ENCODE data around the gene GATB.

Gene GATB

DNA sequence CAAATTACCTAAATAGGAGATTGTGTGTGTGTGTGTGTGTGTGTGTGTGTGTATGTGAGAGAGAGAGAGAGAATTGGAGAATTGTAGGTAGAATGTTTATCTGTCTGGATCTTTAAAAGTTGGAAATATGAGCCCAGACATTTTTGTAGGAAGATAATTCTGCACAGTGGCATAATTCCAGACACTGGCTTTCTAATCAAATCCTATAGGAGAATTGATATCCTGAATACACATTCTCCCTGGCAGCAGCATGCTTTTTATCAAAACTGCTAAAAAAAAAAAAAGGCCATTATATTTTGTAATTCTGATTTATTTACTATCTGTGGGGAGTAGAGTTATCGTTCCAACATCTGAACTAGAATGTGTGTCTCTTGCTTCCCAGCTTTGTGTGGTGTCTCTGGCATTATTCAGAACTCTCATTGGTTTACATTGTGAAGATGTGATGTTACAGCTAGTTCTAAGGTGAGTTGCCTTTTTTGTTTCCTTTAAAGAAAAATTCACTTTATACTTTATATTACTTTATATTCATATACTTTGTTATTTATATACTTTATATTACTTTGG, 122.4 kb downstream of the GATB start:
- no peaks in the 10 kb centered on the region for H3K4me1 ChIP-seq (ENCODE audit: control insufficient read depth, insufficient read depth, low read length)
- TF ChIP-seq ZBTB48 (tag by site-specific recombination; IDR thresholded peaks at IDR 0.05) (no peak), FEZF1 (tag by site-specific recombination; IDR thresholded peaks at IDR 0.05) (no peak), ZNF664 (tag by site-specific recombination; IDR thresholded peaks at IDR 0.05) (no peak), ZNF596 (tag by site-specific recombination; IDR thresholded peaks at IDR 0.05) (no peak), ZNF548 (tag by site-specific recombination; IDR thresholded peaks at IDR 0.05) (no peak), ZNF701 (tag by site-specific recombination; IDR thresholded peaks at IDR 0.05) (no peak), ZNF391 (tag by site-specific recombination; IDR thresholded peaks at IDR 0.05; ENCODE audit: borderline replicate concordance, low read depth) (no peak), OSR2 (tag by site-specific recombination; IDR thresholded peaks at IDR 0.05) (no peak), ZNF626 (tag by site-specific recombination; IDR thresholded peaks at IDR 0.05) (no peak)
- TF ChIP-seq, protein P1, sequence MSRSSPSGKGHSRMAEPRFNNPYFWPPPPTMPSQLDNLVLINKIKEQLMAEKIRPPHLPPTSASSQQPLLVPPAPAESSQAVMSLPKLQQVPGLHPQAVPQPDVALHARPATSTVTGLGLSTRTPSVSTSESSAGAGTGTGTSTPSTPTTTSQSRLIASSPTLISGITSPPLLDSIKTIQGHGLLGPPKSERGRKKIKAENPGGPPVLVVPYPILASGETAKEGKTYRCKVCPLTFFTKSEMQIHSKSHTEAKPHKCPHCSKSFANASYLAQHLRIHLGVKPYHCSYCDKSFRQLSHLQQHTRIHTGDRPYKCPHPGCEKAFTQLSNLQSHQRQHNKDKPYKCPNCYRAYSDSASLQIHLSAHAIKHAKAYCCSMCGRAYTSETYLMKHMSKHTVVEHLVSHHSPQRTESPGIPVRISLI (tag by site-specific recombination; IDR thresholded peaks at IDR 0.05): no peak
- TF ChIP-seq, protein P2, sequence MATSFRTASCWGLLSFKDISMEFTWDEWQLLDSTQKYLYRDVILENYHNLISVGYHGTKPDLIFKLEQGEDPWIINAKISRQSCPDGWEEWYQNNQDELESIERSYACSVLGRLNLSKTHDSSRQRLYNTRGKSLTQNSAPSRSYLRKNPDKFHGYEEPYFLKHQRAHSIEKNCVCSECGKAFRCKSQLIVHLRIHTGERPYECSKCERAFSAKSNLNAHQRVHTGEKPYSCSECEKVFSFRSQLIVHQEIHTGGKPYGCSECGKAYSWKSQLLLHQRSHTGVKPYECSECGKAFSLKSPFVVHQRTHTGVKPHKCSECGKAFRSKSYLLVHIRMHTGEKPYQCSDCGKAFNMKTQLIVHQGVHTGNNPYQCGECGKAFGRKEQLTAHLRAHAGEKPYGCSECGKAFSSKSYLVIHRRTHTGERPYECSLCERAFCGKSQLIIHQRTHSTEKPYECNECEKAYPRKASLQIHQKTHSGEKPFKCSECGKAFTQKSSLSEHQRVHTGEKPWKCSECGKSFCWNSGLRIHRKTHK (tag by site-specific recombination; IDR thresholded peaks at IDR 0.05): no peak
- TF ChIP-seq, protein P3, sequence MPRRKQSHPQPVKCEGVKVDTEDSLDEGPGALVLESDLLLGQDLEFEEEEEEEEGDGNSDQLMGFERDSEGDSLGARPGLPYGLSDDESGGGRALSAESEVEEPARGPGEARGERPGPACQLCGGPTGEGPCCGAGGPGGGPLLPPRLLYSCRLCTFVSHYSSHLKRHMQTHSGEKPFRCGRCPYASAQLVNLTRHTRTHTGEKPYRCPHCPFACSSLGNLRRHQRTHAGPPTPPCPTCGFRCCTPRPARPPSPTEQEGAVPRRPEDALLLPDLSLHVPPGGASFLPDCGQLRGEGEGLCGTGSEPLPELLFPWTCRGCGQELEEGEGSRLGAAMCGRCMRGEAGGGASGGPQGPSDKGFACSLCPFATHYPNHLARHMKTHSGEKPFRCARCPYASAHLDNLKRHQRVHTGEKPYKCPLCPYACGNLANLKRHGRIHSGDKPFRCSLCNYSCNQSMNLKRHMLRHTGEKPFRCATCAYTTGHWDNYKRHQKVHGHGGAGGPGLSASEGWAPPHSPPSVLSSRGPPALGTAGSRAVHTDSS (tag by site-specific recombination; IDR thresholded peaks at IDR 0.05): no peak
- no peak overlapping the region for H3K27ac ChIP-seq (ENCODE audit: extremely low read depth, low read depth, low read length)
- POLR2A ChIA-PET: no interaction called here
- no peaks in the 10 kb centered on the region for H3K9me3 ChIP-seq (ENCODE audit: control insufficient read depth, insufficient read depth, low read depth, low read length)
- H3K36me3 ChIP-seq (ENCODE audit: control insufficient read depth in 2 of 2, insufficient read depth in 1 of 2, low read length in 2 of 2): no peaks in the 10 kb centered on the region
- CTCF ChIA-PET: interaction anchor here (0.6 to 1.0 kb wide), 5 partner anchors 108 to 658 kb away, joined by 3 to 4 read pairs (median 3); no protein-coding TSS in a partner anchor
- H3K4me3 ChIP-seq (ENCODE audit: low read depth, low read length): no peak overlapping the region

DNA sequence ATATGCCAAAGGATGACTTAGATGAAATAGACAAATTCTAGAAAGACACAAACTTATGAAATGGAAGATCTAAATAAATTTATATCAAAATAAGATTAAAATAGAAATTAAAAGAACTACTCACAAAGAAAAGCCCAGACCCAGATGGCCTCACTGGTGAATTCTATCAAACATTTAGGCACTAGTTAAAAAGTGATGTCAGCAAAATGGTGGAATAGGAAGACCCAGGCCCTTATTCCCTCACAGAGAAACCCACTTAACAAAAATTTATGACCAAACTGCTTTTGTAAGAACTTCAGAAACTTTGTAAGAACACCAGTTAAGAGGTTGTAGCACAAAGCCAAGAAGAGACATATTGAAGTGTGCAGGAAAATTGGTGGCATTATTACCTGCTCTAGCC, 129.5 kb downstream of the GATB start:
- CTCF ChIA-PET: interaction anchor here (1.2 kb wide), 1 partner anchor 13 kb away, joined by 4 read pairs; no protein-coding TSS in a partner anchor
- TF ChIP-seq, protein P4, sequence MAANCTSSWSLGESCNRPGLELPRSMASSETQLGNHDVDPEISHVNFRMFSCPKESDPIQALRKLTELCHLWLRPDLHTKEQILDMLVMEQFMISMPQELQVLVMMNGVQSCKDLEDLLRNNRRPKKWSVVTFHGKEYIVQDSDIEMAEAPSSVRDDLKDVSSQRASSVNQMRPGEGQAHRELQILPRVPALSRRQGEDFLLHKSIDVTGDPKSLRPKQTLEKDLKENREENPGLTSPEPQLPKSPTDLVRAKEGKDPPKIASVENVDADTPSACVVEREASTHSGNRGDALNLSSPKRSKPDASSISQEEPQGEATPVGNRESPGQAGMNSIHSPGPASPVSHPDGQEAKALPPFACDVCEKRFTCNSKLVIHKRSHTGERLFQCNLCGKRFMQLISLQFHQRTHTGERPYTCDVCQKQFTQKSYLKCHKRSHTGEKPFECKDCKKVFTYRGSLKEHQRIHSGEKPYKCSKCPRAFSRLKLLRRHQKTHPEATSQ (tag by site-specific recombination; IDR thresholded peaks at IDR 0.05): no peak
- TF ChIP-seq, protein P5, sequence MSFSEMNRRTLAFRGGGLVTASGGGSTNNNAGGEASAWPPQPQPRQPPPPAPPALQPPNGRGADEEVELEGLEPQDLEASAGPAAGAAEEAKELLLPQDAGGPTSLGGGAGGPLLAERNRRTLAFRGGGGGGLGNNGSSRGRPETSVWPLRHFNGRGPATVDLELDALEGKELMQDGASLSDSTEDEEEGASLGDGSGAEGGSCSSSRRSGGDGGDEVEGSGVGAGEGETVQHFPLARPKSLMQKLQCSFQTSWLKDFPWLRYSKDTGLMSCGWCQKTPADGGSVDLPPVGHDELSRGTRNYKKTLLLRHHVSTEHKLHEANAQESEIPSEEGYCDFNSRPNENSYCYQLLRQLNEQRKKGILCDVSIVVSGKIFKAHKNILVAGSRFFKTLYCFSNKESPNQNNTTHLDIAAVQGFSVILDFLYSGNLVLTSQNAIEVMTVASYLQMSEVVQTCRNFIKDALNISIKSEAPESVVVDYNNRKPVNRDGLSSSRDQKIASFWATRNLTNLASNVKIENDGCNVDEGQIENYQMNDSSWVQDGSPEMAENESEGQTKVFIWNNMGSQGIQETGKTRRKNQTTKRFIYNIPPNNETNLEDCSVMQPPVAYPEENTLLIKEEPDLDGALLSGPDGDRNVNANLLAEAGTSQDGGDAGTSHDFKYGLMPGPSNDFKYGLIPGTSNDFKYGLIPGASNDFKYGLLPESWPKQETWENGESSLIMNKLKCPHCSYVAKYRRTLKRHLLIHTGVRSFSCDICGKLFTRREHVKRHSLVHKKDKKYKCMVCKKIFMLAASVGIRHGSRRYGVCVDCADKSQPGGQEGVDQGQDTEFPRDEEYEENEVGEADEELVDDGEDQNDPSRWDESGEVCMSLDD (tag by site-specific recombination; IDR thresholded peaks at IDR 0.05): no peak
- TF ChIP-seq, protein P6, sequence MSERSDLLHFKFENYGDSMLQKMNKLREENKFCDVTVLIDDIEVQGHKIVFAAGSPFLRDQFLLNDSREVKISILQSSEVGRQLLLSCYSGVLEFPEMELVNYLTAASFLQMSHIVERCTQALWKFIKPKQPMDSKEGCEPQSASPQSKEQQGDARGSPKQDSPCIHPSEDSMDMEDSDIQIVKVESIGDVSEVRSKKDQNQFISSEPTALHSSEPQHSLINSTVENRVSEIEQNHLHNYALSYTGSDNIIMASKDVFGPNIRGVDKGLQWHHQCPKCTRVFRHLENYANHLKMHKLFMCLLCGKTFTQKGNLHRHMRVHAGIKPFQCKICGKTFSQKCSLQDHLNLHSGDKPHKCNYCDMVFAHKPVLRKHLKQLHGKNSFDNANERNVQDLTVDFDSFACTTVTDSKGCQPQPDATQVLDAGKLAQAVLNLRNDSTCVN (tag by site-specific recombination; optimal IDR thresholded peaks at IDR 0.05): no peak
- TF ChIP-seq ZNF335 (tag by site-specific recombination; conservative IDR thresholded peaks at IDR 0.05) (no peak), ZNF549 (tag by site-specific recombination; IDR thresholded peaks at IDR 0.05) (no peak), OVOL3 (tag by site-specific recombination; IDR thresholded peaks at IDR 0.05) (no peak), ZNF785 (tag by site-specific recombination; IDR thresholded peaks at IDR 0.05) (no peak), ZNF423 (tag by site-specific recombination; IDR thresholded peaks at IDR 0.05) (no peak)
- Histone ChIP-seq H3K4me1 (ENCODE audit: control insufficient read depth, insufficient read depth, low read length) (no peaks in the 10 kb centered on the region), H3K4me3 (ENCODE audit: low read depth, low read length) (no peak overlapping the region), H3K27ac (ENCODE audit: extremely low read depth, low read depth, low read length) (no peak overlapping the region), H3K9me3 (ENCODE audit: control insufficient read depth, insufficient read depth, low read depth, low read length) (no peaks in the 10 kb centered on the region), H3K36me3 (ENCODE audit: control insufficient read depth in 2 of 2, insufficient read depth in 1 of 2, low read length in 2 of 2) (no peaks in the 10 kb centered on the region)
- POLR2A ChIA-PET: no interaction called here

Measured in HEK293 (cell line).